MV-4-11 (cell line): ENCODE results near the gene ATPAF2.

Experiments
- DNase-seq: peaks from one replicate; lab custom pipeline; 2025; lab: John Stamatoyannopoulos, UW

Gene ATPAF2

GRCh38 chr17:18038861-18039534, at the start of gene ATPAF2, which contains the start of gene GID4:
Gene ATPAF2, minus strand, starts transcription at chr17:18039168. Its CDS starts 155 bp downstream, at chr17:18039013.
Gene GID4, plus strand, starts transcription at chr17:18039408. Its CDS starts 57 bp downstream, at chr17:18039465.
- peak; percentile 99 for DNase-seq

- DNase-seq = peak; percentile 81
Measured at GRCh38 chr17:18087610-18088491, 48.9 kb upstream of the ATPAF2 start, which contains the start of gene DRG2. Gene DRG2, plus strand, starts transcription at chr17:18087948. Its CDS starts 76 bp downstream, at chr17:18088024.

- no peak for DNase-seq
Measured at GRCh38 chr17:18084256-18084655, 45.3 kb upstream of the ATPAF2 start.

GRCh38 chr17:18079543-18079942, 40.6 kb upstream of the ATPAF2 start:
- no peak for DNase-seq

- no peak for DNase-seq
Measured at GRCh38 chr17:18076936-18077335, 38.0 kb upstream of the ATPAF2 start.

- DNase-seq = no peak
Measured at GRCh38 chr17:18074566-18075272, 35.8 kb upstream of the ATPAF2 start.

- DNase-seq = no peak
Measured at GRCh38 chr17:18071751-18072150, 32.8 kb upstream of the ATPAF2 start.

- peak; percentile 72 for DNase-seq
Measured at GRCh38 chr17:18070861-18071340, 31.9 kb upstream of the ATPAF2 start.

- no peak for DNase-seq
Measured at GRCh38 chr17:18069101-18069500, 30.1 kb upstream of the ATPAF2 start.

GRCh38 chr17:18066866-18067265, 27.9 kb upstream of the ATPAF2 start:
- DNase-seq = no peak

GRCh38 chr17:18065546-18065945, 26.6 kb upstream of the ATPAF2 start:
- no peak for DNase-seq

- DNase-seq = peak; percentile 23
Measured at GRCh38 chr17:18064053-18064452, 25.1 kb upstream of the ATPAF2 start.

GRCh38 chr17:18059283-18059682, 20.3 kb upstream of the ATPAF2 start:
- no peak for DNase-seq

GRCh38 chr17:18056214-18056613, 17.2 kb upstream of the ATPAF2 start:
- DNase-seq = no peak

GRCh38 chr17:18055597-18055996, 16.6 kb upstream of the ATPAF2 start:
- DNase-seq = no peak

- peak; percentile 22 for DNase-seq
Measured at GRCh38 chr17:18045691-18046350, 6.9 kb upstream of the ATPAF2 start.

- DNase-seq = no peak
Measured at GRCh38 chr17:18044609-18045008, 5.6 kb upstream of the ATPAF2 start.

GRCh38 chr17:18043491-18043890, 4.5 kb upstream of the ATPAF2 start:
- DNase-seq = peak; percentile 5

GRCh38 chr17:18042983-18043382, 4.0 kb upstream of the ATPAF2 start:
- DNase-seq = no peak

GRCh38 chr17:18041776-18042175, 2.8 kb upstream of the ATPAF2 start:
- peak; percentile 26 for DNase-seq

GRCh38 chr17:18040261-18040858, 1.4 kb upstream of the ATPAF2 start:
- DNase-seq = no peak
